22Rv1 (cell line): ENCODE measurements around the gene PPIH.

Experiments
- CTCF ChIP-seq: fragments of 450-650 bp; IDR thresholded peaks from 2 replicates; pipeline ENCODE4 v1.5.1; 2017; ENCODE audit warnings: mild to moderate bottlenecking
- ZFX ChIP-seq: fragments of 450-650 bp; IDR thresholded peaks from 2 replicates; pipeline ENCODE4 v1.6.1; 2017; ENCODE audit warnings: antibody characterized with exemption, borderline replicate concordance

DNA sequence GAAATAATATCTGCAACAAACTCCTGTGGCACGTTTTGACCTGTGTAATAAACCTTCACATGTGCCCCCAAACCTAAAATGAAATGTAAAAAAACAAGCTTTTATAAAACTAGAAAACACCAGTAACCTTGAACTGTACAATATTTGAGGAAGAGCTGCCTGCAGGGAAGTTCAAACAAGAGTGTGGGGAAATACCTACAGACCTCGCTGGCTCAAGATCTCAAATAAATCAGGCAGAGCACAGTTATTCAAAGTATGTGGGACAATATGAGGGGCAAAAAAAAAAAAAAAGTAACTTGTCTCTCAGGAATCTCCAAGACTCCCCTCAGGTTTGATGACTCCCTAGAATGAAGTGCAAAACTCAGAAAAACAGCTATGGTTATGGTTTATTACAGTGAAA, 37.9 kb upstream of the PPIH start:
- no peak for TF ChIP-seq CTCF
- TF ChIP-seq ZFX, result no peak
